ENCODE results near the gene PLCL2.

DNA sequence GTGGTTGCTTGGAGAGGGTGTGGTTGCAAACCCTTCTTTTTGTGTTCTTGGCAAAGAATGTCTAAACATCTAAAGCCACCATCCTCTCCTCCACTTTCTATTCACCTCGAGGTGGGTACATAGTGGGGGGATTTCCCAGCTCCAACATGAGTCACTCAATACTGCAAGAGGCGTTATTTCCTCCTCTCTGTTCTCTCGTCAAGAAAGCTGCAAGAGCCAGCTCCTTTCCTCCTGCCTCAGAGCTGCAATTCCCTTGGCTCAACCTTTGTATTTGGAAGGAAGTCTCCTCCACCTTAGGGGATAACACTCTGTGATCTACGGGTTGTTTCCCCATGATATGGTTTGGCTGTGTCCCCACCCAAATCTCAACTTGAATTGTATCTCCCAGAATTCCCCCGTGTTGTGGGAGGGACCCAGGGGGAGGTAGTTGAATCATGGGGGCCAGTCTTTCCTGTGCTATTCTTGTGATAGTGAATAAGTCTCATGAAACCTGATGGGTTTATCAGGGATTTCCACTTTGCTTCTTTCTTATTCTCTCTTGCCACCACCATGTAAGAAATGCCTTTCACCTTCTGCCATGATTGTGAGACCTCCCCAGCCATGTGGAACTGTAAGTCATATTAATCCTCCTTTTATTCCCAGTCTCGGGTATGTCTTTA lies 138.4 kb downstream of the PLCL2 start:
- TF ChIP-seq, protein P1, sequence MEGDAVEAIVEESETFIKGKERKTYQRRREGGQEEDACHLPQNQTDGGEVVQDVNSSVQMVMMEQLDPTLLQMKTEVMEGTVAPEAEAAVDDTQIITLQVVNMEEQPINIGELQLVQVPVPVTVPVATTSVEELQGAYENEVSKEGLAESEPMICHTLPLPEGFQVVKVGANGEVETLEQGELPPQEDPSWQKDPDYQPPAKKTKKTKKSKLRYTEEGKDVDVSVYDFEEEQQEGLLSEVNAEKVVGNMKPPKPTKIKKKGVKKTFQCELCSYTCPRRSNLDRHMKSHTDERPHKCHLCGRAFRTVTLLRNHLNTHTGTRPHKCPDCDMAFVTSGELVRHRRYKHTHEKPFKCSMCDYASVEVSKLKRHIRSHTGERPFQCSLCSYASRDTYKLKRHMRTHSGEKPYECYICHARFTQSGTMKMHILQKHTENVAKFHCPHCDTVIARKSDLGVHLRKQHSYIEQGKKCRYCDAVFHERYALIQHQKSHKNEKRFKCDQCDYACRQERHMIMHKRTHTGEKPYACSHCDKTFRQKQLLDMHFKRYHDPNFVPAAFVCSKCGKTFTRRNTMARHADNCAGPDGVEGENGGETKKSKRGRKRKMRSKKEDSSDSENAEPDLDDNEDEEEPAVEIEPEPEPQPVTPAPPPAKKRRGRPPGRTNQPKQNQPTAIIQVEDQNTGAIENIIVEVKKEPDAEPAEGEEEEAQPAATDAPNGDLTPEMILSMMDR (IDR thresholded peaks at IDR 0.05; ENCODE audit: low read length): no peak
- TF ChIP-seq EZH2 (IDR thresholded peaks at IDR 0.05; ENCODE audit: borderline replicate concordance, low read length): no peak

Data from OCI-LY1 (cell line).